GM18909 (cell line): ENCODE results near the gene AKAP5.

Experiments
- ATAC-seq: cut with Tn5 transposase; IDR thresholded peaks from one replicate; pipeline ENCODE4 v1.9.1; 2021; ENCODE audit warnings: mild to moderate bottlenecking; ENCODE audit not compliant: unreplicated experiment, poor library complexity

The AKAP5 gene

GRCh38 chr14:64459405-64460136 is 5.7 kb upstream of the AKAP5 start:
- ATAC-seq, result no peak

- no peak for ATAC-seq
Observed at GRCh38 chr14:64461221-64461620, 4.1 kb upstream of the AKAP5 start.

DNA sequence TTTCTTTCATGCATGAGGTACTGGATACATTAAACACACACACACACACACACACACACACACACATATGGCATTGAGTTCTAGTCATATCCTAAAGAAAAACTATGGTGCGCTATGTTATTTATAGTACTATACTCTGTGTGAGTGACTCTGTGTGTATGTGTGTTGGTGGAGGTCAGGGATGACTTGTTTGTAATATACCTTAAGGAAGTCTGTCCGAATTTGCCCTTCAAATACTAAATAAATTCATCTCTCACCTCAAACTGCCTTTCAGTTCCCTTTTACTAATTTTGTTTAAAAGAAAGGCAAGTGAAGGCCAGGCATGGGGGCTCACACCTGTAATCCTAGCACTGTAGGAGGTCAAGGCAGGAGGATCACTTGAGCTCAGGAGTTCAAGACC is 2.1 kb upstream of the AKAP5 start:
- ATAC-seq, result peak; percentile 39

DNA sequence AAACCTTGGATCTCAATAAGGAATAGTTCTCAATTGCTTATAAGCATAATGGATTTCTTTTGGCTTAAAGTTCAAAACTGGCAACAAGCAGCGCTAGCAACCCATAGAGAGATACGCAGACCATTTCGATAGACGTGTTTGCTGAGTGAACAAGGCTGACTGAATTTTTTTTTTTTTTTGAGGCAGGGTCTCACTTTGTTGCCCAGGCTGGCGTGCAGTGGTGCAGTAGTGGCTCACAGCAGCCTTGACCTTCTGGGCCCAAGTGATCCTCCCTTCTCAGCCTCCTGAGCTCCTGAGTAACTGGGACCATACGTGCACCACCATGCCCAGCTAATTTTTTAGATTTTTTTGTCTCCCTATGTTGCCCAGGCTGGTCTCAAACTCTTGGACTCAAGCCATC is 1.4 kb upstream of the AKAP5 start:
- ATAC-seq, result no peak

- no peak for ATAC-seq
Observed at GRCh38 chr14:64464651-64465050, 648 bp upstream of the AKAP5 start.

DNA sequence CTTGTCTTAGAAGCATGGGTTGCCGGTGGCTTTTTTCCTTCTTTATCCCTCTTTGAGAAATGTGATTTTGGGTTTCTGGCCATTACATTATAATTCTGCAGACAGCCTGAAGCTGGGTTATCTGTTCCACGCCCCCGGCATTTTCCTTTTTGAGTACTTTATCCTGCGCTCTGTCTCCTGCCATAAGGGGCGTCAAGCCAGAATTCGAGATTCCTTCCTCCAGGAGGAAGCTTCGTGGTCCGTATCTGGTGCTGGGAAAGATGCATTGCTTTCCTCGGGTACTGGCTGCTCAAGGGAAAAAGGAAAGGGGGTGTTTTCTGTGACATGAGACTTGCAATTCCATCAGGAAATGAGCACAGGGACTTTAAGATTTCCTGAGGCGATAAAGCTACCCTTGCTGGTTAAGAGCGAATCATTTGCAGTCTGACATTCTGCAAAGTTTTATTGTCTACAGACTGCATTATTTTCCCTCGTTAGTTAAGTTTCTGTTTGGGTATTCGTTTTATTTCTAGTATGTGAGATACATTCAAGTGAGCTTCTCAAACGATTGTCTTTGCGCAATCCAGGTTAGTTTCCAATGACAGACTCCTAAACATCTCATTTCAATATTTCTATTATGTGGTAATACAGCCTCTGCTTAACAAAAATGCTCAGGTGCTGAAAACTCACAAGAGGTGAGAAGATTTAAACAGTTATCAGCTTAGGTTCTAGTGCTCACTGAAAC is 694 bp downstream of the AKAP5 start:
- peak; percentile 5 for ATAC-seq

GRCh38 chr14:64467101-64467500 is 1.8 kb downstream of the AKAP5 start:
- no peak for ATAC-seq

DNA sequence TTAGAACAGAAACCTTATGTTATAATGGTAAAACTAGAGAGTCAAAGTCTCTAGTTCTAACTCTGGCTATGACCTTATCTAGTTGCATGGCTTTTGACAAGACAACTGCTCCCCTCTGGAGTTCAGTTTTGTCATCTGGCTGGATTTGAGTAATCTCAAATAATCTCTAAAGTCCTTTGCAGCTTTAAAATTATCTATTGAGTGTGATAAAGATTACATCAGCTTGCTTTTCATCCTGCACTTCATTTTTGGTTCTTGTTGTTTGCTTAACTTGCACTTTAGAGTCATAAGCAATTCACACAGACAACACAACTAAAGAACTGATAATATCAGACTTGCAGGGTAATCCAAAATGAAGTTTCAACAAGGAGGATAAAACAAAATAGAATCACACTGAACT is 2.3 kb downstream of the AKAP5 start:
- no peak for ATAC-seq

- ATAC-seq, result no peak
Observed at GRCh38 chr14:64468451-64468850, 3.2 kb downstream of the AKAP5 start.

GRCh38 chr14:64474041-64474440 is 8.7 kb downstream of the AKAP5 start:
- no peak for ATAC-seq

DNA sequence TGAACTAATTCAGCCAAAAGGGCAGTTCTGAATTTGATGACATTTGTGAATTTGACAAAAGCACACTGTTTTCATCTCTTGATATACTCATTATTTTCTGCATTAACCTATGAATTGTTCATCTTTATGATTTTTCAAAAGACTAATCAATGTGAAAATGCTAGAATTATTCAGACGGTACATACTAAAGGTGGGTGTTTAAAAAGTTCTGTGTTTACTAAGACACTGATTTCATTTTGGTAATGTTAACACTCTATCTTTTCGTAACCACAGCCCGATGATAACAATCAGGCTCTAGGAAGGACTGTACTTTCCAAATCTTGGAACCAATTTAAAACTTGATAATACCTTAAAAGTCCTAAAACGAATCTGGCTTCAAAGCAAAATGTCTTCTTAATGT is 9.4 kb downstream of the AKAP5 start:
- no peak for ATAC-seq

DNA sequence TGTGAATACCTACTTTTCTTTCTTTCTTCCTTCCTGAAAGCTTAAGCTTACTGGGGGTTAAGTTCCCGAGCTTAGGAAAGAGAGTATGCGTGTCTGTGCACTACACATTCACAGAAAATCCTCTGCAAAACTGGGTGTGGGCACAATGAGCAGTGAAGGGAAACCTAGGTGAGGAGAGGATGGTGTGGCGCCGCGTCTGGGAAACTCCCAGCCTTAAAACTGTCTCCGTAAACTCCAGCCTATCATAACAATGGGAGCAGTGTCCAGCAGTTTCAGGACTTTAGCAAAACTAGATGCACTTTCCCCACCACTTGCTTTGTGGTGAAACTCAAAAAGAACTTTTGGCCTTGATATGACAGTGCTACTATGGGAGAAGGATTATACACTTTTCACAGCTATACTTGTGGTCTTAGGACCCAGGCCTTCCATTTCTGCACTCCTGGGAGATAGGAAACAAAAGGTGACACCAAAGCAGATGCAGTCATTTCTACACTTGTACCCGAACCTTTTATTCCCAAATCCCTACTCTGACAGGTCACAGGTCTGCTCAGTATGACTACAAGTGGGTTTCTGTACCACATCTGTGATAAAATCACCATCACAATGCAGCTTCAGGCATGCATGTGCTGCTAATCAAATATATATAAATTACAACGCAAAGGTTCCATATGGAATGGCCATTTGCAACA is 10.4 kb downstream of the AKAP5 start:
- ATAC-seq, result no peak

GRCh38 chr14:64476438-64476837 is 11.1 kb downstream of the AKAP5 start:
- no peak for ATAC-seq

DNA sequence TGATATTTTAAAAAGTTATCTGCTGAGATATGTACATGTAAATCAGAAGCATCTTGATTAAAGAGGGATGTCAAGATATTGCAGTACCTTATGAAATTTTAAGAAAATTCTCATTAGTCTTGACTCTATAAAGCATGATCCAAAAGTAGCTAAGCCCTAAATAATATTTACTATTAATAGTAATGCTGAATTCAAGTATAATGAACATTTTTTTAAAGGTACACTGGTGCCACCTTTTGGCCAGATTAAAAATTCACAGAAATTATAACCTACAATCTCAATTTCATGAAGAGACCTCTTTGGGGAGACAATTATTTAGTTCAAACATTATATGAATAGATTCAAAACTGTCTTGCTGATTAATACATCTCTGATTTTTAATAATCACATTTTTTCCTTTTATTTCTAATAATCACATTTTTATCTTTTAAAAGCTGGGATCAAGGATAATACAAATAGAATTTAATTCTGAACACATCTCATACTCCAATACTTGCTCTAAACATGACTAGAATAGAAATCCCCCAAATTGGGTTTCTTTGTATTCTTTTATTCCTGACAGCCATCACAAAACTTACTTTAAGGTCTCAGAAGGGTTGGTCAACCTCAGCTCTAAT is 13.4 kb downstream of the AKAP5 start:
- ATAC-seq, result no peak

DNA sequence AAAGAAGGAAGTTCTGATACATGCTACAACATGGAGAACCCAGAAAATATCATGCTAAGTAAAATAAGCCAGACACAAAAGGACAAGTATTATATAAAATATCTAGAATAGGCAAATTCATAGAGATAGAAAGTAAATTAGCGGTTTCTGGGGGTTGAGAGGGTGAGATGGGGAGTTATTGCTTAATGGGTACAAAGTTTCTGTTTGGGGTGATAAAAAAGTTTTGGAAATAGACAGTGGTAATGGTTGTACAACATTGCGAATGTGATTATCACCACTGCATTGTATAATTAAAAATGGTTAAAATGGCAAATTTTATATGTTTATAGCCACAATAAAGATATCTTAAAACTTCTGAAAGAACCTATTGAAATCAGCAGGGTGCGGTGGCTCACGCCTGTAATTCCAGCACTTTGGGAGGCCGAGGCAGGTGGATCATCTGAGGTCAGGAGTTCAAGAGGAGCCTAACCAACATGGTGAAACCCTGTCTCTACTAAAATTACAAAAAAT is 23.3 kb downstream of the AKAP5 start:
- ATAC-seq, result no peak

GRCh38 chr14:64491637-64492036 is 26.3 kb downstream of the AKAP5 start:
- no peak for ATAC-seq

DNA sequence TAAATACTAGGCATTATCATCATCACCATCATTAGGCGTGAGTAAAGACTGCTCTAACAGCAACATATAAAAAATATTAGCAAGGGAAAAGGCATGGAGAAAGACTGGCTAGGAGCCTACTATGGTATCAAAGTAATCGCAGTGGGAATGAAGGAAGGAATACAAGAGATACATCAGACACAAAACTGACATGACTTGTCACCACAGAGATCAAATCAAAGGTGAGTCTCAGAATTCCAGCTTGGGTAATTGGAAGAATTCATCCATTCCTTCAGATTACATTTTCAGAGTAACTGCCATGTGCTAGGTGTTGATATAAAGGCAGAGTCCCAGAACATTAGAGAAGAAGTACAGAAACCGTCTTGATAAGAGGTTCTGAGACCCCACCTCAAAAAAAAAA is 28.2 kb downstream of the AKAP5 start:
- ATAC-seq, result no peak

DNA sequence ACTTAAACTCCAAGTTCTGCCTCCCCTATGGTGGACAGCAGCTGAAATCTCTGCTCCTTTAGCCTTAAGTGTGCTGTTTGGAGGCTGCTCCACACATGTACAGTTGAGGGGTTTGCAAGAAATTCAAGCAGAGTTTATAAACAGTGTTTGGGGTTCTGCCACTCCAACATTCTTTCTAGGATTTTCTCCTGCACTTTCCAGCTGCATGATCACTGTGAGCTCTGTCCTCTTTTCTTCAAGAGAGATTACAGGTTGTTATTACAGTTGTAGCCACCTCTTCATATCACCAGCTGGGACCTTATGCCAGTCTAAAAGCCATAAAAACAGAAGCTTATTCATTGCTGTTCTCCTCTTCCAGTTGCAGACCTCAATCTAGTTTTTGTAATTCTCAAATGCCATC is 30.0 kb downstream of the AKAP5 start:
- no peak for ATAC-seq

GRCh38 chr14:64496764-64497163 is 31.5 kb downstream of the AKAP5 start:
- no peak for ATAC-seq

DNA sequence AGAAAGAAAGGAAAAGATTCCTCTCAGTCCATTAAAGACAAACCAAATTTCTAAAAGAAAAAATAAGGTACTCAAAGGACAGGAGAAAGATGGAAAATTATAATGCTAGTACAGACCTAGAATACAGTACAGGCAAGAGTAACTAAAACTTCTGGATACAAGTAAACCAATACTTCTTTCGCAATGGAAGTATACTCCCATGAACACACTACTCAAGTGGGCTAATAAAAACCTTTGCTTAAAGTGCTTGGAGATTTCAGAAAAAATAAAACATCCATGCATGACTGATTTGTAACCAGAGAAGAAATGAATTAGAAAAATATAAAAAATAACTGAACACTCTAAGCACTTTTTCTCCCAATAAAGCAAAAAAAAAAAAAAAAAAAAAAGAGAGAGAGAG is 34.8 kb downstream of the AKAP5 start:
- ATAC-seq, result no peak
